Right ventricle myocardium superior (tissue), 1 donor: ENCODE results near the gene C1orf116. TPM values are rescaled to one million over a fixed set of nuclear protein-coding genes. Genes with fewer than 3 reads are reported as not detected.

Experiments
- ATAC-seq: fragments of 200-7000 bp; cut with Tn5 transposase; one replicate; pipeline ENCODE4 v1.9.1; 2020; ENCODE audit warnings: mild to moderate bottlenecking; ENCODE audit not compliant: poor library complexity
- DNase-seq: peaks from one replicate; pipeline ENCODE4 v3.0.0-alpha.2; 2020
- intact Hi-C: fragments of 100-400 bp; cut with DNase I; formaldehyde crosslinking; loops from one replicate; pipeline ENCODE4 v1.11.2; 2022
- total RNA-seq: library from RNA; stranded (reverse); fragmentation: NEBNext Ultra II Directional; extraction: Animal tissue kit (Norgen Biotek cat#: 25700); gene quantifications from one replicate; pipeline ENCODE4 v1.2.1, GENCODE V29; 2021
- donor health status: DM: no; HTN: yes; CAD: no; lungs with severe emphysema.

C1orf116 gene
- total RNA-seq, 1 donor from 2014 or later = 0.81 TPM

DNA sequence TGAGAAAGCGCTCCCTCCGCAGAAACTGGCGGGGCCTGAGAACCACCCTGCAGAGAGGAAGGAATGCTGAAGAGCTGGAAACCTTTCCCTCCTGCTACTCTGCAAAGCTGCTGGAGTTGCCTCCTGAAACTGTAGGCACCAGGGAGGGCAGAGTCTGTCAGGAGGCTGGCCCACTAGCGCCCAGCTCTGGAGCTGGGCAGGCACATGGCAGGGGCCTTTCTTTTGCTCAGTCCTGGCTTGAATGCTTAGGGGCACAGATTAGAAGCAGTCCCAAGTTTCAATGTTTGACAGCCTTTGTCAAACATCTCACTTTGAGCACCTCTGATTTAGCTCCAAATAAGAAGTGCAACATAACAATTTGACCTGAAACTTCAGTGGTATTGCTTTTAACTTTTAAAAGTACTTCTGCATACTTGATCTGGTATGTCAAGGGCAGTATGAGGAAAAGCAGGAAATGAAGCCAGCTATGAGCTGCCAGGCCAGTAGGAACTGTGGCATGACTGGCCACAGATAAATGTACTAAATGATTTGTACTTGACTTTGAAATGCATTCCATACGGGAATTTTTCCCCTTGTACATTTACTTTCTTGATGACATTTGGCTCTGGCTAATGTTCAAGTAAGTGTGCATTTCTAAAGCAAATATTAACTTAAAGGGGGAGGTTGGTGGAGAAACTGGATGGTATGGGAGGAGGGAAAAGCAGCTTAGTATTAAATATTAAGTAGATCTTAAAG, 7.2 kb downstream of the C1orf116 start:
- intact Hi-C loops = no loop called here
- no peak for DNase-seq
- peak; percentile 77 for ATAC-seq

DNA sequence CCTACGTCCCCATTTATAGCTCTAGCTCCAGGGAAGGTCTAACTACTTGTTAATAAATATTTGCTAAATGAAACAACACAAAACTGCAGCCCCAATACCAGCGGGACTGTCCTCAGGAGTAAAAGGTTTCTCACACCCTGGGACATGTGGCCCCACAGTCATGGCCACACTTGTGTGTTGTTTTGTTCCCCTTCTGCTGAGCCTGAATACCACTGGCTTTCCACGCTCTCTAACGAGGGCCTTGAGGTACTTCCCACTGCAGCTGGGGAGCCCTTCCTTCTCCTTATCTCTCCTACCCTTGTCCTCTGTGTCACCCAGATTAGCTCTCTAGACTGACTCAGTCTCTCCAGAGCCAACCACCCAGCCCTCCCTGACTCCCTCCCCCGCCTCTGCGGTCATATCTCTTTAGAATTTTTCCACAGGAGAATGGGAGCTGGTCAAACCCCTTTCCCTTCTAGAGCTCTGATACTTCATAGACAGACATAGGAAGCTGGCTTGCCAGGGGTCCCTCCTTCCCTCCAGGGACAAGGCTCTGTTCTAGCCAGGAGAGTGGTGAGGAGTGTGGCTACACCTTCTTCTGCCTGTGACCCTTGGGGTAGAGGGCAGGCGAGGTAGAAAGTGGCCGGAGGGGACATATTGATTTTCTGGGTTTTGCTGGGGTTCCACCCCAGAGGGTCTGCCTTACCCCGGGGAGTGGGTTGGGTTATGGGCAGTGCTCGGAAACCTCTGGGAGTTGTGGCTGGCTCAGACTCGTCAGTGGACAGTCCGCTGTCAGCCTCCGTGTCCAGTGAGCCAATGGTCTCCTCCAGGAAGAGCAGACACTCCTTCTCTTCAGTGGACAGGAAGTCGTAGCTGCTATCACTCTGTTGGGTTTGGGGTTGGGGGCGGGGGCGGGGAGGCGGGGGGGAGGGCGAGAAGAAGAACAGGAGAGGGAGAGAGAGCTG, 8.1 kb downstream of the C1orf116 start:
- ATAC-seq = peak; percentile 23
- DNase-seq = no peak
- intact Hi-C loops = no loop called here

DNA sequence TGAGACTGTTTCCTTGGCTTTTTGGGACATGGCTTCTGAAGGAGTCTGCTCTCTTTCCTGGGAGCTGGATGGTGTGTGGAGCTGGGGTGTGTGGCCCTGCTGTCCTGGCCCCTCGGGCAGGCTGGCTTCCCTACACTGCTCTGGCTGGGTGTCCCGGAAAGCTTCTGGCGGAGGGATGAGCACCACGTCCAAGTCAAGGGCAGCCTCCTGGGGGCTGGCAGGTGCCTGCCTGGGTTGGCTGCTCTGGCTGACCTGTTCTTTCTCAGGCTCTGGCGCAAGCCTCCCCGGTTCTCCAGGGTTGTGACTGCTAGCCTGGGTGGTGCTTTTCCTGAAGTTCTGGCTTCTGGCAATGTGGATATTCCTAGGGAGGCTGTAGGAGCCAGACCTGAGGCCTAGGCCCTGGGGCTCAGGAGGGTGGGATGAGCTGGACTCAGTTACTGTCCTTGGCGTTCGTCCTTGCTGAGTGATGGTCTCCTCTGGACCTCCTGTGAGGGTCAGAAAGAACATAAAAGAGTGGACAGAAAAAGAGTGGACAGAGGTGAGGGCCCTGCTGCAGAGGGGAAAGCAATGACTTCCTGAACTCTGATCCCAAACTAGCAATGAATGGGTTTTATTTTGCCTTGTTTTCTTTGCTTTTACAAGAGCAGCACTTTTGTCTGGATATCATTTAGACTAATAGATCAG, 9.4 kb downstream of the C1orf116 start:
- intact Hi-C loops = no loop called here
- ATAC-seq (peak; percentile 35), DNase-seq (peak; percentile 63)

DNA sequence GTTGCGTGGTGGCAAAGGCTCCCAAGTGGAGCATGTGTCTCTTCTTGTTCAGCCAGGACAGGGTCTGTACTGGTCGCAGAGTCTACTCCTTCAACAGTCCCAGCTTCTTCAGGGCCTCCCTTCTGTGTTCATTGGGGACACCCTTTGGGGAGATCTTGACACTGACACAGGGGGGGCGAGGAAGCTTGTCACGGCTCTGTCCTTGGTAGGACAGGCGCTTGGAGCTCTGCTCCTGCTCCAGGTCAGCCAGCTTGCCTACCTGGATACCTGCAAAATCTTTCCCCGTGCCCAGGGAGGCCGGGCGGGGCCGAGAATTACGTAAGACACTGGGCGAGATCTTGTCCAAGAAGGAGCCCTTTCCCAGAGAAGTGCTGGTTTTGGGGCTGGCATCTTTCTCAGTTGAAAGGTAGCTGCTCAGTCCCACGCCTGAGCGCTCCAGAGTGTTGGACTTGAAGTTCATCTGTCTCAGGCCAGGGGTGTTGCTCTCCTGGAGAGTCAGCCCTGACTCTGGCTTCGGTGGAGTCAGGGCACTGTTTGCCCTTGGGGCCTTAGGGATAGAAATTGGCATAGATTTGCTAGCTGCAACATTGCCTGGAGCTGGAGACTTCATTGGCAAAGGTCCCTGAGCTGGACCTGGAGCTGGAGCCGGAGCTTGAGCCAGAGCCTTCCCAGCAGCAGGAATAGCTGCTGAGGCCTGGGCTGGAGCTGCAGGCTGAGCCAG, 10.5 kb downstream of the C1orf116 start:
- ATAC-seq = no peak
- intact Hi-C loops = no loop called here
- no peak for DNase-seq

DNA sequence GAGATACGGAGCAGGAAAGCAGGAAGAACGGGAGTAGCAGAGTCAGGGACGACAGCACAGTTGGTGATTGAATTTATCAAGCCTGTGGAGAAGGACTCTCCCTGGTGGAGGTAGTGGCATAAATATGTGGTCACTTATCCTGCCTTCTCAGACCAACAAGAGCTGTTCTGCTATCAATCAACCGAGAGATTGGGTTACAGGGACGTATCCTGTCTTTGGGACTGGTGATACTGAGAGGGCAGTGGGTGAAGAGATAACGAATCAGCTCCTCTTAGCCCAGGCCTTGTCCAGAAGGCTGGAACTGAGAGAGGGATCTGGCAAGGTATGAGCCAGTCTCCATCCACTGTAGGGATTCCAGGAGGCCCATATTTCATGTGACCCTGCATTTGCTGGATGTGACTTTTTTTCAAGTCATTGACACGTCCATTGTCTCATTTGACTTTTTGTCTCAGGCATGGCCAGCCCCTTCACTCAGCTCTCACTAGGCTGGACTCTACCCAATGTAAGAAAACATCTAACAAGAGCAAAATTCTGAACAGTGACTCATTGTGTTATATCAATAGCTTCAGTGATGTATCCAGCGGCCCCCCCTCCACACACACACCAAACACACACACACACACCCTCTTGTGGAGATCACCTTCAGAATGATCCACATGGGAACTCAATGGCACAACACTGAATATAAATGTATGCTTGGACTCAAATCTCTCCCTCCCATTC, 11.3 kb downstream of the C1orf116 start:
- intact Hi-C loops = no loop called here
- no peak for DNase-seq
- ATAC-seq = no peak

DNA sequence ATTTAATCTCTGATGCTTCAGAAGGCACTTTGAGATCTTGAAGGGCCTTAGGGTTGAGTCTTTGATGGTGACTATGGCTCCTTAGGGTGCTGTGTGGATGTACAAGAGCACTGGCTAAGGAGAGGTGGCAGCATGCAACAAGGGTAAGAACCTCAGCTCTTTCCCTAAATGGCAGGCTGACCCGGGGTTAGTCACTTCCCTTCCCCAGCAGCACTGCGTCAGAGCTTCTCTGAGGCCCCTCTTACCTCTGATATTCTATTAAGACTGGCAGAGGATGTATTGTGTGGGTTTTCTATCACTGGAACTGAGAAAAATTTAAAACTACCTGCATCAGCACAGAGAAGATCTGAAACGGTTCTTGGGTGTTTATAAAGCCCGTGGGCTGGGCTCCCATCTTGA, 11.8 kb downstream of the C1orf116 start:
- intact Hi-C loops = no loop called here
- DNase-seq = no peak
- no peak for ATAC-seq

DNA sequence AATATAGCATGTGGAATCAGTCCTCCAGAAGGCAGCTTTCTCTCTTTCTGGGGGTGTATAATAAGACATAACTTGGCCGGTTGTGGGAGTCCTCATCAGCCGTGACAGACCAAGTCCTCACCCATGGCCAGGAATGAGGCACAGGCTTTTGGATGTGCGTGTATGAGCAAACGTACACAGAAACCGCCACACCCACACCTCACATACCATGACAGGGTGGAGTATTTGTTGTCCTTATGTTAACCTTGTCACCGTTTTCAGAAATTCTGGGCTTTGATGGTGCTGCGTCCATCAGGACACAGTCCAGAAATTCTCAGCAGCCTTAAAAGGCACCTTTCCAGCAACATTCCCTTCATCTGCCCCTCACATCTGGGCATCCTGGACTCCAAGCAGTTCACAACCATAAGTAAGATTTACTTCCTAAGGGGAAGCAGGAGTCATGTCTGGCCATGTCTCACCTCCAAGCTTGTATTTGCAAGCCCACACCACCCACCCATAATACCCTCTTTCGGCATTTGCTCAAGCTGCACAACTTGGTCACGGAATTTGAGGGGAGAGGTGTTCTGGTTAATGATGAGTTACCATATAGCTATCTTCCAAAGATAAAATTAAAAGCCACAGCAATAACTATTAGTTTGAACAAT, 12.4 kb downstream of the C1orf116 start:
- intact Hi-C loops = no loop called here
- DNase-seq = no peak
- no peak for ATAC-seq

DNA sequence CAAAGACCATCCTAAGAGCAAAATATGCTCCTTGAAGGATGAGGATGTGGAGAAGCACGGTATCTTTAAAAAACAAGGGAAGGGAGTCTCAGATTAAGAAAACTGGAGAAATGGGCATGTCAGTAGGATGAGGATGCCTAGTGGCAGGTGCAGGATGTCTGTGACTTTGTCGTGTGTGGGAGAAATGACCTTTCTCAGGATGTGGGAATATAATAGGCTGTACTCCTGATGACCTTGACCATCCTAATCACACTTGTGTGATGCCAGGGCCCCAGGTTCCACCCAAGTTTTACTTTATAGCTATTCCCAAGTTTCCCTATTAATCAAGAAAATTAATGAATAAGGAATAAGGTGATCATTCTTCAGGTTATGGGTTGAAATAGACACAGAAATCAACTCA, 12.9 kb downstream of the C1orf116 start:
- DNase-seq = no peak
- ATAC-seq = no peak
- intact Hi-C loops = no loop called here

DNA sequence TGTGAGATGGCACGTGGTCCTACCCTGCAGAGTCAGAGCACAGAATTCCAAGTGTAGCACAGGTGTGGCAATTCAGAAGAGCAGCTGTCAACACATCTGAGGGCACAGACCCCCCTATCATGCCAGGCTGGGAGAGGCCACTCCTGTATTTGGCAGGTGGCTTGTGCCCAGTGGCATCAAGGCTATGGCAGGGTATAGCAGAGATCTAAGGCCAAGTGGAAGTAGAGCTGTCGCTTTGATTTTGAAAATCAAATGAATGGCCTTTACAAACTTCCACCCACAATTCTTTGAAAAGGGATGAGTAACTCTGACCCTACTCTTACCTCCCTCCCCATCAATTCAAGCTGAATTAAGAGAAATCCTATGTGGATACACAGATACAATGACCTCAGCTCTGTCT, 13.4 kb downstream of the C1orf116 start:
- intact Hi-C loops = no loop called here
- ATAC-seq (no peak), DNase-seq (no peak)

DNA sequence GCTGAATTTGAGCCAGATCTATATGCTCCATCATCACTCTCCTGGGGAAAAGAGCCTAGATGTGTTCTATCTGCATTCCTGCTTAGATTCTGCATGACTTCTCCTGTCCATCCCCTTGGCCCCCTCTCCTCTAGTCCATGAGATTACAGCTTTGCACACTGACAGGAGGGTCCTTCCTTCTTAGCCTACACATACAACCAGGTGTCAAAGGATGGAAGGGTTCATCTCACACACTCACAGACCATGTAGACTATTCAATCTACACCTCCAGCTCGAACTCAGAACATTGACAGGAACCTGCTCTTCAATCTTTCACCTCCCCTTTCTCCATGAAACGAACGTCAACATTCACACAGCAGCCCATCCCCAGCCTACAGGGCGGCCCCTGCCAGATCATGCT, 13.8 kb downstream of the C1orf116 start:
- DNase-seq = no peak
- ATAC-seq = no peak
- intact Hi-C loops = no loop called here

DNA sequence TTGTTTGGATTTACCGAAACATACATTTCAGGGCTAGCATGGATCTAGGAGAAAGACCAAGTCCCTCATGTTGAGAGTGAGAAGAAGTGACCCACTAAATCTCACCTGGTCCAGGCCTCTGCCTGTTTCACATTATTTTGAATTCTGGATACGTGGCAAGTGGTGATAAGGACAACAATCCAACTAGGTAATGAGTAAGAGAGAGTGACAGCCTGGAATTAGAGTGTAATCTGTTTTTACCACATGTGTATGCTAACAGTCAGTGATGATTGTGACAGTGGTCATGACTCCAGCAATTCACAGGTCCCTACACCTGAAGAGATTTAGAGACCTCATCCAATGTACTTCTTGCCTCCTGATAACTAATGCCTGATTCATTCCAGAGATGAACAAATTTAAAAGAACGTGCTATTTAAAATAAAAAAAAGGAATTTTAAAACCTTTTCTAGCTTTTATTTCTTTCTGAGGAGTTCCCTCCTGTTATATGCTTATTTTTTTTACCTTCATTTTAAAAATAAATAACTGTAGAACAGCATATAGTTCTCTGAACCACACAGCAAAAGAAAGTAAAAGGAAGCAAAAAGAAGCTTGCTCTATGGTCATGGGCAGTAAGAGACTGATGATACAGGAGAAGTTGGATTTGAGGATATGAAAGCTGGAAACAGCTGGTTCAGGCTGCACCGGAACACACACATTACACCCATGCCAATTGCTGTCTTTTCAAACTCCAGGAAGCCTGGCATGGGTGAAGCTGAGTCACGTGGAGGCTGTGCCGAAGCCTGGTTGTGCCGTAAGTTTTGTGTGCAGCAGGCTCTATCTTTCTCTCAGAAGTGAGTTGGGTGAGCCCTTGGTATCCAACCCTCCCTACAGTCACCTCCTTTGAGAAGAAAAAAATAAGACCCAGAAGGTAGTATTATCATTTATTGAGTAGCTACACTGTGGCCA, 14.7 kb downstream of the C1orf116 start:
- intact Hi-C loops = no loop called here
- DNase-seq (peak; percentile 57), ATAC-seq (peak; percentile 42)

DNA sequence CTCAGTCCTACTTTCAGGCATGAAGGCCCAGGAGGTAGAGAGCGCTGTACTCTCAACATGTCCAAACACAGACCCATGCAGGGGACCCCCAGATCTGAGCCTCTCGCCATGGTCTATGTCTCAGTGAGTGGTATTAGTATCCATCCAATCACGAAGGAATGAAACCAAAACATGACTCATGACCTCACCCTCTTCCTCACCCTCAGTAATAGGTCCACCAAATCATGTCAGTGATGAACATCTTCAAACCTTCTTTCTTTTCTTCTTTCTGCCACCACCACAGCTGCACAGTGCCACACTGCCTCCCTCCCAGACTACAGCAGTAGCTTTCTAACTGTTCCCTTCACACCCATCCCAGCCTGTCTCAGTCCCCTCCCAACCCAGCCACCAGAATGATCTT, 16.8 kb downstream of the C1orf116 start:
- ATAC-seq = no peak
- DNase-seq = no peak
- intact Hi-C loops = no loop called here

DNA sequence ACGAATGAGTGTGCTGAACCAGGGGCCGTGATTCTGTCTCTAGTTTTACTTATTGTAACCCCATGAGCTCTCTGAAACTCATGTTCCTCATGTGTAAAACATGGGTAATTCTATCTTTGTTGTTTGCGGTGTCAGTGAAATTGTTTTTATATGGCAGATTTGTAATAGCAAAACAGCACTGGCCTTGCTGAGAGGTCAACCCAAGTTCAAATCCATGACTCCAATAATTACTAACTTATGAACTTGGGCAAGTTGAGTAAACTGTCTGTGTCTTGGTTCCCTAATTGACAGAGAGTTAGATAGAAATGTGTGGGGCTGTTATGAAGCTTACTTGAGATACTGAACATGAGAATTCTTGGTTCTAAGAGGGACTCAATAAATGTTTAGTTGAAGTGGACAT, 17.8 kb downstream of the C1orf116 start:
- intact Hi-C loops = no loop called here
- DNase-seq = no peak

DNA sequence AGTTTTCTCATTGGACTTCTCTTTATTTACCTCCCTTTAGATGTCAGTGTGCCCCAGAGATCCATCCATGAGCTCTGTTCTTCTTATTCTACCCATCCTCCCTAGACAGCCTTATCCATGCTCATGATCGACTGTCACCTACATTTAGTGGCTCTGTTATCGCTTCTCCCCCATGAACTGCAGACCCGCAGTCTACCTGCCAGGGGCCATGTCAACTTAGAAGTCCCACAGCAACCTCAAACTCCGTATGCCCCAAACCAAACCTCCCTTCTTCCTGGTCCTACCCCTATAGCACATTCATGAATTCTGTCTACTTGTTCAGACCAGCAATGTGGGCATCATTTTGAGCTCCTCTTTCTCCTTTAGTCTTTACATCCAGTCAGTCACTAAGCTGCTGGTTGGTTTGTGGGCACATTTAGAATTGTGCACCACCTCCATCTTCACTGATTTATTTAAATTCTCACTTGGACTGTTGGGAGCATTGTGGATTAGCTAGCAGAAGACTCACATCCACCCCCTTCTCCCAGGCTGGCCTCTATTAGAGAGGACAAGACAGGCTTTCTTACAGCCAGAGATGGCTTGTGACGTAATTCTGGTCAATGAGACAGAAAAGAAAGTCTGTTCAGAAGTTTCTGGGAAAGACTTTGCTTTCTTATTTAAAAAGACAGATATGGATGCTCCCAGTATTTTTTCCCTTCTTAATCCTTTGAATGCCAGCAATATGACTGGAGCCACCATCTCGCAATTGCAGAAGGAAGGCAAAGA, 19.1 kb downstream of the C1orf116 start:
- intact Hi-C loops = no loop called here
- no peak for ATAC-seq
- DNase-seq = no peak

More for the DNA sequence above, 17.8 kb downstream of the C1orf116 start:
- ATAC-seq = no peak

DNA sequence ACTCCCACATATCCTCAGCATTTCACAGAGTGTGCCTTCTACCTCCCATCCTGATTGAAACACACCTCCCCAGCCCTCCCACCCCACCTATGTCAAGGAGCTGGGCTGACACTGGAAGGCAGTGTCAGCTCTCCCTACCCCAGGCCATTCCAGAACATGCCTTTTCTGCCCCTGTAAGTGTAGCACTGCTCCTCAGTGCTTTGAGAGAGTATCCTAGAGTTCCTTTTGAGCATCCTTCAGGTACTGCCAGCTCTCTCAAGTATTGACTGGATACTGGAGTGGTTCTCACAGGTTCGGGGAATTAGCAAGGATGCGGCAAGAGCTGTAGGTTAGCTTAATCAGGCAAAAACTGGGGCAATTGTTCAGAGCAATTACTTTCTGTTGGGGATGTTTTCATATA, 21.8 kb downstream of the C1orf116 start:
- DNase-seq (no peak), ATAC-seq (no peak)
- intact Hi-C loops = no loop called here

DNA sequence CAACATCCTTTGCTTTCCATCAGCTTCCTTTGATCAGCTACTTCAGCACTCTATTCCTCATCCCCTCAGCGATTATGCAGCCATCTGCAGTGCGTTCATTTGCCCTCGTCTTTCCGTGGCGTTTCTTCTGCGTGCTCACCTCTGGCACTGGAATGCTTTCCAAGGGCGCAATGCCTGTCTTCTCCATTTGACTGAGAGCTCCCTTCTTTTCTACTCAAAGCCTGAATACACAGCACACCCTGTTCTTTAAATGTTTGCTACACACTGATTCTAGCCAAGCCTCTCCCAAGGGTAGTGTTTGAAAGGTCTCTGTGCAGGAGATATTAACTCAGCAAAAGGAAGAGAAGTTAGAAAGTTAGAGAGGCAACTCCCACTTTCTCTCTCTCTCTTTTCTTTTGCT, 22.6 kb downstream of the C1orf116 start:
- ATAC-seq (no peak), DNase-seq (no peak)
- intact Hi-C loops = no loop called here
